DOHH2 (cell line): ENCODE measurements around the gene HCN4.

ENCODE experiments used
- CTCF ChIP-seq: fragments of 200-600 bp; sonication (generic); IDR thresholded peaks from one replicate; pipeline ENCODE4 v1.5.1; 2014; ENCODE audit warnings: antibody characterized with exemption, mild to moderate bottlenecking, low read depth, low read length; ENCODE audit not compliant: poor library complexity, severe bottlenecking
- EZH2phosphoT487 ChIP-seq: fragments of 200-600 bp; sonication (generic); IDR thresholded peaks from 2 replicates; pipeline ENCODE4 v1.6.1; 2017; ENCODE audit warnings: borderline replicate concordance, mild to moderate bottlenecking, antibody characterized with exemption, low read length, moderate library complexity, mixed read lengths

GRCh38 chr15:73273181-73274002, 95.4 kb downstream of the HCN4 start:
- TF ChIP-seq CTCF (peak; percentile 71), EZH2phosphoT487 (no peak)
